ENCODE measurements around the gene ESPN. TPM values are rescaled to one million over a fixed set of nuclear protein-coding genes. Genes with fewer than 3 reads are reported as not detected.

Gene ESPN
- total RNA-seq, 2 donors from 2014 or later = 13.2 to 15.7 TPM

- H3K27me3 Mint-ChIP-seq = no peaks in the 10 kb centered on the region
- no peak for ATAC-seq
- no peak for DNase-seq
- H3K27ac Mint-ChIP-seq = peak overlapping the region; percentile 24
- H3K9me3 ChIP-seq (ENCODE audit: control insufficient read depth, low read length, poor library complexity, severe bottlenecking) = no peaks in the 10 kb centered on the region
- H3K4me3 Mint-ChIP-seq = no peak overlapping the region
- H3K4me1 Mint-ChIP-seq = peaks cover 24% of the 10 kb centered on the region
- H3K36me3 Mint-ChIP-seq (ENCODE audit: low read depth) = no peaks in the 10 kb centered on the region
Measured at GRCh38 chr1:6494627-6495026, 70.1 kb downstream of the ESPN start.

GRCh38 chr1:6495041-6495441 lies 70.5 kb downstream of the ESPN start:
- no peak for ATAC-seq
- Mint-ChIP-seq H3K36me3 (ENCODE audit: low read depth) (no peaks in the 10 kb centered on the region), H3K4me3 (no peak overlapping the region), H3K4me1 (peaks cover 23% of the 10 kb centered on the region), H3K27me3 (no peaks in the 10 kb centered on the region), H3K27ac (peak overlapping the region; percentile 24)
- DNase-seq = no peak
- no peaks in the 10 kb centered on the region for H3K9me3 ChIP-seq (ENCODE audit: control insufficient read depth, low read length, poor library complexity, severe bottlenecking)

- Mint-ChIP-seq H3K4me3 (peak overlapping the region; percentile 72), H3K27me3 (no peaks in the 10 kb centered on the region), H3K27ac (no peak overlapping the region), H3K4me1 (peaks cover 20% of the 10 kb centered on the region), H3K36me3 (ENCODE audit: low read depth) (no peaks in the 10 kb centered on the region)
- ATAC-seq (no peak), DNase-seq (no peak)
- no peaks in the 10 kb centered on the region for H3K9me3 ChIP-seq (ENCODE audit: control insufficient read depth, low read length, poor library complexity, severe bottlenecking)
Measured at GRCh38 chr1:6495540-6496364, 71.2 kb downstream of the ESPN start.

- Mint-ChIP-seq H3K36me3 (ENCODE audit: low read depth) (no peaks in the 10 kb centered on the region), H3K27ac (no peak overlapping the region), H3K27me3 (peaks cover 2% of the 10 kb centered on the region), H3K4me1 (peaks cover 22% of the 10 kb centered on the region), H3K4me3 (peak overlapping the region; percentile 72)
- DNase-seq = no peak
- ATAC-seq = no peak
- H3K9me3 ChIP-seq (ENCODE audit: control insufficient read depth, low read length, poor library complexity, severe bottlenecking) = no peaks in the 10 kb centered on the region
Measured at GRCh38 chr1:6496365-6496721, 71.8 kb downstream of the ESPN start.

GRCh38 chr1:6496890-6497214 lies 72.3 kb downstream of the ESPN start:
- ATAC-seq = no peak

GRCh38 chr1:6497215-6497866 lies 72.8 kb downstream of the ESPN start:
- peak overlapping the region; percentile 82 for H3K4me3 Mint-ChIP-seq
- peak overlapping the region; percentile 47 for H3K27ac Mint-ChIP-seq
- H3K9me3 ChIP-seq (ENCODE audit: control insufficient read depth, low read length, poor library complexity, severe bottlenecking) = no peaks in the 10 kb centered on the region
- peaks cover 16% of the 10 kb centered on the region for H3K4me1 Mint-ChIP-seq
- ATAC-seq (peak; percentile 75), DNase-seq (peak; percentile 34 to 60 (median 55))
- no peaks in the 10 kb centered on the region for H3K36me3 Mint-ChIP-seq (ENCODE audit: low read depth)
- peaks cover 4% of the 10 kb centered on the region for H3K27me3 Mint-ChIP-seq

More at GRCh38 chr1:6496890-6497214, 72.3 kb downstream of the ESPN start:
- Mint-ChIP-seq H3K4me3 (peak overlapping the region; percentile 72), H3K4me1 (peaks cover 17% of the 10 kb centered on the region), H3K27ac (no peak overlapping the region), H3K27me3 (peaks cover 4% of the 10 kb centered on the region), H3K36me3 (ENCODE audit: low read depth) (no peaks in the 10 kb centered on the region)
- DNase-seq = no peak
- no peaks in the 10 kb centered on the region for H3K9me3 ChIP-seq (ENCODE audit: control insufficient read depth, low read length, poor library complexity, severe bottlenecking)

GRCh38 chr1:6497867-6498575 lies 73.4 kb downstream of the ESPN start:
- H3K4me3 Mint-ChIP-seq = peak overlapping the region; percentile 82
- H3K9me3 ChIP-seq (ENCODE audit: control insufficient read depth, low read length, poor library complexity, severe bottlenecking) = no peaks in the 10 kb centered on the region
- H3K27ac Mint-ChIP-seq = peak overlapping the region; percentile 47
- H3K36me3 Mint-ChIP-seq (ENCODE audit: low read depth) = no peaks in the 10 kb centered on the region
- ATAC-seq = no peak
- peaks cover 4% of the 10 kb centered on the region for H3K27me3 Mint-ChIP-seq
- H3K4me1 Mint-ChIP-seq = peaks cover 16% of the 10 kb centered on the region
- DNase-seq = no peak

- no peaks in the 10 kb centered on the region for H3K9me3 ChIP-seq (ENCODE audit: control insufficient read depth, low read length, poor library complexity, severe bottlenecking)
- no peak for DNase-seq
- H3K27ac Mint-ChIP-seq = no peak overlapping the region
- peaks cover 4% of the 10 kb centered on the region for H3K27me3 Mint-ChIP-seq
- no peak overlapping the region for H3K4me3 Mint-ChIP-seq
- no peak for ATAC-seq
- H3K36me3 Mint-ChIP-seq (ENCODE audit: low read depth) = no peaks in the 10 kb centered on the region
- peaks cover 13% of the 10 kb centered on the region for H3K4me1 Mint-ChIP-seq
Measured at GRCh38 chr1:6498576-6499111, 74.1 kb downstream of the ESPN start.

- Mint-ChIP-seq H3K36me3 (ENCODE audit: low read depth) (no peaks in the 10 kb centered on the region), H3K27ac (no peak overlapping the region), H3K4me1 (peaks cover 13% of the 10 kb centered on the region), H3K4me3 (peak overlapping the region; percentile 12), H3K27me3 (peaks cover 4% of the 10 kb centered on the region)
- no peaks in the 10 kb centered on the region for H3K9me3 ChIP-seq (ENCODE audit: control insufficient read depth, low read length, poor library complexity, severe bottlenecking)
- DNase-seq = no peak
- ATAC-seq = no peak
Measured at GRCh38 chr1:6499296-6499695, 74.7 kb downstream of the ESPN start.

- Mint-ChIP-seq H3K27me3 (peaks cover 4% of the 10 kb centered on the region), H3K27ac (peak overlapping the region; percentile 41), H3K4me3 (no peak overlapping the region), H3K4me1 (peaks cover 10% of the 10 kb centered on the region), H3K36me3 (ENCODE audit: low read depth) (no peaks in the 10 kb centered on the region)
- DNase-seq (no peak), ATAC-seq (no peak)
- no peaks in the 10 kb centered on the region for H3K9me3 ChIP-seq (ENCODE audit: control insufficient read depth, low read length, poor library complexity, severe bottlenecking)
Measured at GRCh38 chr1:6500544-6501278, 76.1 kb downstream of the ESPN start.

- Mint-ChIP-seq H3K27me3 (peaks cover 4% of the 10 kb centered on the region), H3K36me3 (ENCODE audit: low read depth) (no peaks in the 10 kb centered on the region), H3K4me3 (no peak overlapping the region), H3K4me1 (peaks cover 6% of the 10 kb centered on the region), H3K27ac (peak overlapping the region; percentile 41)
- ATAC-seq = no peak
- no peaks in the 10 kb centered on the region for H3K9me3 ChIP-seq (ENCODE audit: control insufficient read depth, low read length, poor library complexity, severe bottlenecking)
- DNase-seq = no peak
Measured at GRCh38 chr1:6501279-6501813, 76.8 kb downstream of the ESPN start.

- ATAC-seq (no peak), DNase-seq (no peak)
- no peak overlapping the region for H3K27ac Mint-ChIP-seq
- no peaks in the 10 kb centered on the region for H3K36me3 Mint-ChIP-seq (ENCODE audit: low read depth)
- peaks cover 9% of the 10 kb centered on the region for H3K4me1 Mint-ChIP-seq
- H3K4me3 Mint-ChIP-seq = no peak overlapping the region
- no peaks in the 10 kb centered on the region for H3K9me3 ChIP-seq (ENCODE audit: control insufficient read depth, low read length, poor library complexity, severe bottlenecking)
- H3K27me3 Mint-ChIP-seq = peaks cover 11% of the 10 kb centered on the region
Measured at GRCh38 chr1:6502000-6502891, 77.7 kb downstream of the ESPN start.
